MV-4-11 (cell line): ENCODE results near the gene ARMH2.

Experiments
- DNase-seq: peaks from one replicate; lab custom pipeline; 2025; lab: John Stamatoyannopoulos, UW

The ARMH2 gene

GRCh38 chr6:24798740-24799540 is at the start of gene ARMH2:
Gene ARMH2, minus strand, starts transcription at chr6:24798917. Its CDS starts 60 bp downstream, at chr6:24798857.
- DNase-seq: no peak

- no peak for DNase-seq
Observed at GRCh38 chr6:24848461-24848860, 49.7 kb upstream of the ARMH2 start.

GRCh38 chr6:24847402-24847801 is 48.7 kb upstream of the ARMH2 start:
- DNase-seq: no peak

- DNase-seq: no peak
Observed at GRCh38 chr6:24845578-24845977, 46.9 kb upstream of the ARMH2 start.

- no peak for DNase-seq
Observed at GRCh38 chr6:24844903-24845302, 46.2 kb upstream of the ARMH2 start.

- DNase-seq: no peak
Observed at GRCh38 chr6:24844061-24844460, 45.3 kb upstream of the ARMH2 start.

GRCh38 chr6:24840187-24840586 is 41.5 kb upstream of the ARMH2 start:
- DNase-seq: no peak

- no peak for DNase-seq
Observed at GRCh38 chr6:24838994-24839393, 40.3 kb upstream of the ARMH2 start.

GRCh38 chr6:24838081-24838480 is 39.4 kb upstream of the ARMH2 start:
- no peak for DNase-seq

- DNase-seq: no peak
Observed at GRCh38 chr6:24836109-24836508, 37.4 kb upstream of the ARMH2 start.

GRCh38 chr6:24833711-24834386 is 35.1 kb upstream of the ARMH2 start:
- DNase-seq: no peak

GRCh38 chr6:24832794-24833193 is 34.1 kb upstream of the ARMH2 start:
- no peak for DNase-seq

GRCh38 chr6:24831771-24832716 is 33.3 kb upstream of the ARMH2 start:
- DNase-seq: no peak

- no peak for DNase-seq
Observed at GRCh38 chr6:24829657-24830056, 30.9 kb upstream of the ARMH2 start.

- DNase-seq: no peak
Observed at GRCh38 chr6:24827970-24828369, 29.3 kb upstream of the ARMH2 start.

GRCh38 chr6:24827162-24827561 is 28.4 kb upstream of the ARMH2 start:
- DNase-seq: no peak

- DNase-seq: no peak
Observed at GRCh38 chr6:24825130-24825630, 26.5 kb upstream of the ARMH2 start.

- no peak for DNase-seq
Observed at GRCh38 chr6:24824142-24824938, 25.6 kb upstream of the ARMH2 start.

GRCh38 chr6:24823185-24823584 is 24.5 kb upstream of the ARMH2 start:
- DNase-seq: no peak

GRCh38 chr6:24822696-24823095 is 24.0 kb upstream of the ARMH2 start:
- no peak for DNase-seq

GRCh38 chr6:24821860-24822444 is 23.2 kb upstream of the ARMH2 start:
- DNase-seq: no peak
